GM19438 (cell line): Measurements from ENCODE around the gene HABP2.

Source experiments
- ATAC-seq: cut with Tn5 transposase; IDR thresholded peaks from one replicate; pipeline ENCODE4 v1.9.1; 2021; ENCODE audit warnings: low read depth; ENCODE audit not compliant: unreplicated experiment

Gene HABP2

GRCh38 chr10:113625461-113626186 is 72.8 kb downstream of the HABP2 start:
- ATAC-seq, result no peak

GRCh38 chr10:113626809-113627355 is 74.0 kb downstream of the HABP2 start:
- ATAC-seq, result no peak

GRCh38 chr10:113627836-113628235 is 75.0 kb downstream of the HABP2 start:
- ATAC-seq, result no peak

- ATAC-seq, result no peak
Observed at GRCh38 chr10:113628607-113629153, 75.8 kb downstream of the HABP2 start.

- ATAC-seq, result no peak
Observed at GRCh38 chr10:113630929-113631533, 78.2 kb downstream of the HABP2 start.

- no peak for ATAC-seq
Observed at GRCh38 chr10:113631684-113632367, 79.0 kb downstream of the HABP2 start.
